Activated CD8-positive, alpha-beta memory T cell treated with anti-CD3 and anti-CD28 coated beads for 48 hours (primary cell): ENCODE results near the gene CLEC2D.
"Not testable (repeated sequence)": the region's sequence is repeated elsewhere in the genome, so short reads cannot be mapped to it uniquely, and the experiment has no call there.

Experiments used
- DNase-seq, 3 experiments: peaks; one replicate each; pipeline ENCODE4 v3.0.0-alpha.2; 2020; ENCODE audit warnings: low read depth in 2 of 3, low spot score in 2 of 3

CLEC2D gene

DNA sequence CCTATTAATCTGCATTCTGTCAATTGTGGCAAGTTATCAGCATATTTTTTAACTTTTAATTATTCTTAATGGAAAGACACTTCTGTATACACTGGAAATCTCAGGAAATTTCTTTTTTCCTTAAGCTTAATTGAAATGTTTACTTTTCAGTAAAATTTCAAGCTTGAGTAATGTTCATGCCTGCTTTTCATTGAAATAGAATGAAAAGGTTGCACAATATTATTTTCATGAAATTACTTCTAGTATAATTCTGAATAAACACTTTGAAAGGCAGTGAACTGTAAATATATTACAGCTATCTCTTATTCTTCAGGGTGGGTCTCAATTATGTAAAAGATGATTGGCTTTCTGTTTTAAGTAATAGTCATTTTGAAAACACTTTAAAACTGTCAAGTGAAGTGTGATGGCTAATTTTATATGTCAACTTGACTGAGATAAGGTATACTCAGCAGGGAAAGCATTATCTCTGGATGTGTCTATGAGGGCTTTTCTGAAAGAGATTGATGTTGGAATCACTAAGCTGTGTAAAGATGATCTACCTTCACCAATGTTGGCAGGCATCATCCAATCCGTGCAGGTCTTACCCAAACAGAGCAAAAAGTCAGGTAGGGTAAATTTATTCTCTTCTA lies 29.9 kb downstream of the CLEC2D start:
- DNase-seq = no peak

- DNase-seq = no peak
Measured at GRCh38 chr12:9699898-9700605, 30.5 kb downstream of the CLEC2D start.

GRCh38 chr12:9700606-9700956 lies 31.1 kb downstream of the CLEC2D start:
- DNase-seq = no peak

GRCh38 chr12:9701380-9702154 lies 32.1 kb downstream of the CLEC2D start:
- no peak for DNase-seq

DNA sequence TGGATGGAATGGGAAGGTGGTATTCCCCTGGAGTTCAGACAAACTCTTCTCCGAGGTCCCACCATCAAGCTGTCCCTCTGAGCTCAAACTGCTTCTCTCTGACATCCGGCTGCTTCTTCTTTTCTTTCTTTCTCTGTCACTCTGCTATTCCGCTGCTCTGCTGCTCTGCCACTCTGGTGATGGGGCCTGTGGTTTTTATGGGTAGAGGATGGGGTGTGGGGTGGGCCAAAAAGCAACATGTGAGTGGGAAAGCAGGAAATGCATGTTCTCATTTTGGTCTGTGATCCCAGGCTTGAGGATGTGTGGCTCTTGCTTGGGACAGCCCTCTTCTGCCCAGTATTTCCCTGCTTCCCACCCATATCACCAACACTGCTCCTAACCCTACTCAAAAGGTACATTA lies 32.7 kb downstream of the CLEC2D start:
- DNase-seq = no peak

DNA sequence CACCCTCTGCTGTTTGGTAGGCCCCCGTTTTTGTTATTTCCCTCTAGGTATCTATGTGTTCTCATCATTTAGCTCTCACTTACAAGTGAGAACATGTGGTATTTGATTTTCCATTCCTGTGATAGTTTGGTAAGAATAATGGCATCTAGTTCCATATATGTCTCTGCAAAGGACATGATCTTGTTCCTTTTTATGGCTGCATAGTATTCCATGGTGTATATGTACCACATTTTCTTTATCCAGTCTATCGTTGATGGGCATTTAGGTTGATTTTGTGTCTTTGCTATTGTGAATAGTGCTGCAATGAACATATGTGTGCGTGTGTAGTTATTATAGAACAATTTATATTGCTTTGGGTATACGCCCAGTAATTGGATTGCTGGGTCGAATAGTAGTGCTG lies 35.0 kb downstream of the CLEC2D start:
- DNase-seq = not testable (repeated sequence)

- no peak for DNase-seq
Measured at GRCh38 chr12:9706086-9706685, 36.7 kb downstream of the CLEC2D start.

GRCh38 chr12:9707356-9707755 lies 37.8 kb downstream of the CLEC2D start:
- DNase-seq = no peak

DNA sequence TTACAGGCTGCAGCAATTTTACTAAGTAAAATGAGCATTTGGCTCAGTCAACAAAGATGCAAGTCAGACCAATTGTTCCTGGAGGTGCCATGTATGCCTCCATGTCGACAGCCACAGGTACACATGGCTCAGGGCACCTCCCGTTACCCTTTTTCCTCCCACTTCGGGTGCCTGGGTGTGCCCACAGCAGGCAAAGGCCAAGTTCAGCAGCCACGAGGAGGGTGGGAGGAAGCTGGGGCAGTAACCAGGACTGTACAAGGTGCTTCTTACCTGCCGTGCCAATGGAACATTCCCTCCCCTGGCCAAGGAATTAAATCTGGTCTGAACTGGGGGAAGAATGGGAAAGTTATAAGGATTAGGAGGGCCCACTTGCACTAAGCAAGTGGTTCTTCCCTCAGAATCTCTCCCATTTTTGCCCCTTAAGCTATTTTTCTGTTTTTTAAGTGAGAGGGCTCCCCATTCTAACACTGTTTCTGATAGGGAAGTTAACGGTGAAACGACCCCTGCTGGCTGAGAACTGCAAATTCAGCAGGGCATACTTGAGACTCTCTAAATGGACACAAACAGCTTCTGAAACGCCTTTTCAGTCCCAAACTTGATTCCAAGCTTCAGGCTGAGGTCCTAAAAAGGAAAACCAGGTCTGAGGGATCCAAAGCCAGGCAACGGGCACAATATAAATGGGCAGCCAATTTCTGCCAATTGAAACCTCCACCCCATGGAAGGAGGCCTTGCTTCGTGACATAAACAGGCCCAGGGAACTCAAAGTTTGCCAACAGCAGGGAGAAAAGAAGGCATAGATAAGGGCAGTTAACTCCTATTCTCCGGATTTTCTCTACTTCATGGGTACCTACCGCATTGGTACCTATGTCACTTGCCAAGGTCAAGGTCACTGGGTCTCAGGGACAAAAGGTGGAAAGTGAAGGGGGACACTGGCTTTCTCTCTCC lies 38.6 kb downstream of the CLEC2D start:
- DNase-seq = peak in 1 of 3 experiments; percentile 26

GRCh38 chr12:9708853-9709252 lies 39.3 kb downstream of the CLEC2D start:
- no peak for DNase-seq

DNA sequence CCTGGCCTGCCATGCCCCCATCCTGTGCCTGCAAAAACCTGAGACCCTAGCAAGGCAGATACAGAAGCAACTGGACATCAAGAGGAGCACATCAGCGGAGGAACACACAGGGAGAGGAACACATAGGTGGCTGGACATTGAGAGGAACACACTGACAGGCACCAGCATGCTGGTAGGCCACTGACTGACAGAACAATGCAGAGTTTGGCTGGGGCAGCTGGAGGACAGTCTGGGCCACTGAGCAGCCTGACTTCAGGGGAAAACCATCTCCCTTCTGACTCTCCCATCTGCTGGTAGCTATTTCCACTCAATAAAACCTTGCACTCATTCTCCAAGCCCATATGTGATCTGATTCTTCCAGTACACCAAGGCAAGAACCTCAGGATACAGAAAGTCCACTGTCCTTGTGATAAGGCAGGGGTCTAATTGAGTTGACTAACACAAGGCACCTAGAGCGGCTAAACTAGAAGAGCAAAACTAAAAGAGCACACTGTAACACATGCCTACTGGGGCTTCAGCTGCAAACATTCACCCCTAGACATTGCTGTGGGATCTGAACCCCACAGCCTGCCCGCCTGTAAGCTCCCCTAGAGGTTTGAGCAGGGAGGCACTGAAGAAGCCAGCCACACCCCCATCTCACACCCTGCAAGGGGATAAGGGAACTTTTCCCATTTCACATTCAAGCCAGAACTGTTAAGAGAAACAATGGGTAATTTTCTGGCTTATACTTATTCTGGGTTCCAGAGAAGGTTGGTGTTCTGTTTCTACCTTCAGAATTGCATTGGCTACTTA lies 41.3 kb downstream of the CLEC2D start:
- no peak for DNase-seq

DNA sequence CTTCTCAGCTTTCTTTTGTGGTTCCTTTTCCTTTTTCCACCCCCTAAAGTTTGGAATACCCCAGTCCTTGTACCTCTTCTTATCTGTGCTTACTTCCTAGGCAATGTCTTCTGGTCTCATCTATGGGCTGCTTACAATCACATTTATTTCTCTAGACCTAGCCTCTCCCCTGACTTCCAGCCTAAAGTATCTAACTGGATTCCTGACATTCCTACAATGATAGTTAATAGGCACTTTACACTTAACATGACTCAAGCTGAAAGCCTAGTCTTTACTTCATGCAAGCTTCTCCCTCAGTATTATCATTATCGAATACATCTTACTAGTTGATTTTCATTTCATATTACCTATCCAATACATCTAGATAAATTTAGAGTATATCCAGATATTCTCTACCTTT lies 42.2 kb downstream of the CLEC2D start:
- no peak for DNase-seq

DNA sequence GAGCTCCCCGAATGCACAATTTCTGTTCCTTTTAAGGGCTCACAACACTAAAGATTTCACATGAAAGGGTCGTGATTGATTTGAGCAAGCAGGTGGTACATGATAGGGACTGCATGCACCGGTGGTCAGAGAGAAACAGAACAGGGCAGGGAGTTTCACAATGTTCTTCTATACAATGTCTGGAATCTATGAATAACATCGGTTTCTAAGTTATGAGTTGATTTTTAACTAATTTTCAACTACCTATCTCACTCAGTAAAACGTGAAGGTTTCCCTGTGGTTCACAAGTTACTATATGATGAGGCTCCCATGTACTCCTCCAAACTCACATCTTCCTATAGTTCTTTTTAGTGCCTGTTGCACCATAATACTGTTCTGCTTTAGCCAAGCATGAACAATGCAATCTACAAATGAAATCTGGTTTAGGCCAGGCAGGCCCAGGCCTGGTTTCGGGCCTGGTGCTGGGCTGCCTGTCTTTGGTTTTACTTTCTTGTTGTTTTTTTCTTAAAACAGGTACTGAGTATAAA lies 43.6 kb downstream of the CLEC2D start:
- not testable (repeated sequence) for DNase-seq

GRCh38 chr12:9717070-9717925 lies 47.8 kb downstream of the CLEC2D start:
- no peak for DNase-seq

DNA sequence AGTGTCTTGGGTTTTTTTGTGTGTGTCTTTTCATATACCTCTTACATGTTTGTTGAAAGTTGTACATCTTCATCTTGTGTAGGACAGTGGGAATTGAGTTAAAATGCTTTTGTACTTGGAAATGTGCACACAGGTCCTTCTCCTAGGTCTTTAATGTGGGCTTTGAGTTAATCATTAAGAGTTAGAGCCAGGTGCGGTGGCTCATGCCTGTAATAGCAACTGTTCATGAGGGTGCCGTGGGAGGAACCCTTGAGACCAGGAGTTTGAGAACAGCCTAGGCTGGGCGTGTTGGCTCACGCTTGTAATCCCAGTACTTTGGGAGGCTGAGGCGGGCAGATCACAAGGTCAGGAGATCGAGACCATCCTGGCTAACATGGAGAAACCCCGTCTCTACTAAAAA lies 49.5 kb downstream of the CLEC2D start:
- no peak for DNase-seq

- no peak for DNase-seq
Measured at GRCh38 chr12:9719790-9720189, 50.3 kb downstream of the CLEC2D start.

DNA sequence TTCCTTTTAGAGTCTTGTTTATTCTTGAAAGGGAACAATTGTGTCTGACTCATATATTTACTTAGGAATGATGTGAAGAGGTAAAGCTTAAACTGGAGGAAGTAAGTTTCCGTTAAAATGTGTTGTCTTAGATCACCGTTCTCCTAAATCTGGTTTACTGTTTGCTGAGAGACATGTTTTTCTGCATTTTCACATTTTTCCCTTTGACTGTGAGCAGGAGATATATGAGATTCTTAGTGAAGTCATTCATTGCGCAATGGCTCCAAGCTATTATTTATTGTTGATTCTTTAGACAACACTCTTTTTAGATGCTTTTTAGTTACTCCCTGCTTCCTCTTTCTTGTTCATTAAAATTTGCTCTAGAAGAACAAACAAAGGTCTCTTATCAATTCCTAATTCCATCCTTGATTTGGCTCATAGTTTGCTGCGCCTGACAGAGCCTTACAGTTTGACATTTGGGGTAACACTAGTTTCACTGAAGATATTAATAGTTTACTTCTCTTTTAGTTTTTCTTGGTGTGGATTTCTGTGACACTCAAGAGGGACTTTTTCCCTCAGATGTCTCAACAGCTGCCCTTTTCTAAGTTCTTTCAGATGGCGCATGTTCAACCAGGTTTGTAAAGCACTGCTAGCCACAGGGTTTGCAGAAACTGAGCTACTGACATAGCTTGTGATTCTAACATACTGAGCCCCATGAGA lies 52.0 kb downstream of the CLEC2D start:
- no peak for DNase-seq

- DNase-seq = no peak
Measured at GRCh38 chr12:9724023-9724422, 54.5 kb downstream of the CLEC2D start.
